ENCODE measurements around the gene MSMP.

Gene MSMP

GRCh38 chr9:35741740-35742139 is 12.3 kb downstream of the MSMP start:
- no peak for DNase-seq

GRCh38 chr9:35740243-35740642 is 13.8 kb downstream of the MSMP start:
- no peak for DNase-seq

- no peak for DNase-seq
These were observed 15.2 kb downstream of the MSMP start for GRCh38 chr9:35738924-35739323.

- no peak for DNase-seq
These were observed 15.9 kb downstream of the MSMP start for GRCh38 chr9:35738186-35738585.

- no peak for DNase-seq
These were observed 16.9 kb downstream of the MSMP start for GRCh38 chr9:35737143-35737542.

GRCh38 chr9:35736201-35736633 is 17.9 kb downstream of the MSMP start:
- peak; percentile 65 for DNase-seq

GRCh38 chr9:35734096-35734495 is 20.0 kb downstream of the MSMP start:
- DNase-seq: no peak

- DNase-seq: peak; percentile 47
These were observed 21.1 kb downstream of the MSMP start for GRCh38 chr9:35732800-35733541.

GRCh38 chr9:35732185-35732799 is 21.8 kb downstream of the MSMP start, which contains the start of the genes CREB3 and TLN1:
CREB3 (plus strand) TSS chr9:35732666; CDS start chr9:35732773, 107 bp downstream.
TLN1 (minus strand) TSS chr9:35732195; CDS start chr9:35725694, 6,501 bp downstream.
- peak; percentile 98 for DNase-seq

GRCh38 chr9:35731415-35732184 is 22.5 kb downstream of the MSMP start:
- peak; percentile 30 for DNase-seq

- no peak for DNase-seq
These were observed 23.6 kb downstream of the MSMP start for GRCh38 chr9:35730486-35730854.

GRCh38 chr9:35729700-35730485 is 24.2 kb downstream of the MSMP start:
- peak; percentile 11 for DNase-seq

- DNase-seq: no peak
These were observed 25.0 kb downstream of the MSMP start for GRCh38 chr9:35729101-35729500.

GRCh38 chr9:35728041-35728971 is 25.8 kb downstream of the MSMP start:
- DNase-seq: no peak

- no peak for DNase-seq
These were observed 26.4 kb downstream of the MSMP start for GRCh38 chr9:35727676-35728040.

- DNase-seq: no peak
These were observed 27.1 kb downstream of the MSMP start for GRCh38 chr9:35726931-35727330.

- DNase-seq: no peak
These were observed 28.7 kb downstream of the MSMP start for GRCh38 chr9:35725362-35725761.

- no peak for DNase-seq
These were observed 30.2 kb downstream of the MSMP start for GRCh38 chr9:35723908-35724307.

GRCh38 chr9:35723426-35723825 is 30.6 kb downstream of the MSMP start:
- no peak for DNase-seq

- no peak for DNase-seq
These were observed 34.5 kb downstream of the MSMP start for GRCh38 chr9:35719546-35719945.

GRCh38 chr9:35718721-35719511 is 35.2 kb downstream of the MSMP start:
- DNase-seq: no peak
